ENCODE measurements around the gene RIMS3. TPM values are rescaled to one million over a fixed set of nuclear protein-coding genes. Genes with fewer than 3 reads are reported as not detected.
"Not testable (repeated sequence)": the region's sequence is repeated elsewhere in the genome, so short reads cannot be mapped to it uniquely, and the experiment has no call there.

The RIMS3 gene
- total RNA-seq, 6 donors from 2014 or later = 2.7 to 9.9 (median 3.5) TPM

DNA sequence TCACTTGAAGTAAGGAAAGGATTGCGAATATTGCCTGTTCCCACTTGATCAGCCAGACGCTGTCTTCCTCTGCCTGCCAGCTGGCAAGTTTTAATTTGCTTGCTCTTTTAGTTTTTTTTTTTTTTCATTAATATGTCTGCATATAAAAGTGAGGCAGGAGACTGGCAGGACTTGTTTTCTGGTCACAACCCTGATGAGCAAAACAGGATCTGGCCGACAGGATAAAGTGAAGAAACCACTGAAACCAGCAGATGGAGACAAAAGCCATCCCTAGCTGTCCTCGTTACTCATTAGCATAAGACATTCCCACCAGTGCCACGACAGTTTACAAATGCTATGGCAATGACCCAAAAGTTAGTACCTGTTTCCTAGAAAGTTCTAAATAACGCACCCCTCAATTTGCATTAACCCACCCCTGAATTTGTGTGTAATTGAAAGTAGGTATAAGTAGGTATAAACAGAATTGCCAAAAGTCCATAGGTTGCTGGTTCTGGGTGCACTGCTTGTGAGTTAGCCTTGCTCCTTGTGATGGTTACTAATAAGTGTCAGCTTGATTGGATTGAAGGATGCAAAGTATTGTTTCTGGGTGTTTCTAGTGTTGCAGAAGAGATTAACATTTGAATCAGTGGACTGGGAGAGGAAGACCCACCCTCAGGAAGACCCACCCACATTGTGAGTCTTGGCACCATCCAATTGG is 73.2 kb downstream of the RIMS3 start:
- Histone ChIP-seq H3K27ac (no peak overlapping the region), H3K4me3 (no peak overlapping the region), H3K36me3 (no peaks in the 10 kb centered on the region), H3K9me3 (no peaks in the 10 kb centered on the region), H3K4me1 (no peaks in the 10 kb centered on the region), H3K27me3 (no peaks in the 10 kb centered on the region)
- ATAC-seq (ENCODE audit: low FRiP score in 2 of 2) (peak in 1 of 2 donors; percentile 53), DNase-seq (peak in 1 of 2 donors; percentile 21)
- WGBS, 2 donors = 41 to 43% methylated on average over 6 of the region's 6 CpGs
- TF ChIP-seq CTCF (IDR thresholded peaks at IDR 0.05) (peak in 2 of 6 experiments; percentile 21 to 24), POLR2A (IDR thresholded peaks at IDR 0.05) (no peak)

DNA sequence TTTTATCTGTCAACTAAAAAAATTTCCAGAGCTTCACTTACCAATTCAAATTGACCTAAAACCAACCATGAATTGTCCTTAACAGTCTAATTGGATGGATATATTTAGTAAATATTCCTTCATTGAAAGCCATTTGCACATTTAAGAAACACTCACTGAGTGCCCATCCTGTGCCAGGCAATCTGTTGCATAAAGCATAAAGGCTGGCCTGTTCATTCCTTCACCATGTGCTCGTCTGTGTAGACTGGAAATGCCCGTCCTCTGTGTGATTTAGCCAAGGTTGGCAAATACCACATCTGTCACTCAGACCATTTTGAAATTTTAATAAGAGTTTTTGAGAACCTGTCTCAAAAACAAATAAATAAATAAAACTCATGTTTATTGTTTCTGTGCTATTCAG is 76.9 kb downstream of the RIMS3 start:
- H3K4me3 ChIP-seq = no peak overlapping the region
- DNase-seq = no peak
- ATAC-seq (ENCODE audit: low FRiP score in 2 of 2) = no peak
- H3K27ac ChIP-seq = no peak overlapping the region
- no peaks in the 10 kb centered on the region for H3K9me3 ChIP-seq
- no peaks in the 10 kb centered on the region for H3K27me3 ChIP-seq
- no peaks in the 10 kb centered on the region for H3K4me1 ChIP-seq
- WGBS, 2 donors = 72 to 87% methylated on average over 2 of the region's 2 CpGs
- no peaks in the 10 kb centered on the region for H3K36me3 ChIP-seq
- TF ChIP-seq POLR2A (IDR thresholded peaks at IDR 0.05) = no peak
- no peak for TF ChIP-seq POLR2AphosphoS5 (IDR thresholded peaks at IDR 0.05)

DNA sequence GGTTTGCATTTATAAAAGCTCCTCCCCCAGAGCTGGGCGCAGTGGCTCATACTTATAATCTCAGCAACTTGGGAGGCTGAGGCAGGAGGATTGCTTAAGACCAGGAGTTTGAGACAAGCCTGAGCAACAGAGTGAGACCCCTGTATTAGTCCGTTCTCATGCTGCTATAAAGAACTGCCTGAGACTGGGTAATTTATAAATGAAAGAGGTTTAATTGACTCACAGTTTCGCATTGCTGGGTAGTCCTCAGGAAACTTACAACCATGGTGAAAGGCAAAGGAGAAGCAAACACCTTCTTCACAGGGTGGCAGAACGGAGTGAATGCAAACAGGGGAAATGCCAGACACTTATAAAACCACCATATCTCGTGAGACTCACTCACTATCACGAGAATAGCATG is 81.5 kb downstream of the RIMS3 start:
- no peak for DNase-seq
- Histone ChIP-seq H3K27me3 (no peaks in the 10 kb centered on the region), H3K36me3 (no peaks in the 10 kb centered on the region), H3K27ac (no peak overlapping the region), H3K9me3 (no peaks in the 10 kb centered on the region), H3K4me3 (no peak overlapping the region), H3K4me1 (no peaks in the 10 kb centered on the region)
- WGBS, 2 donors = 71 to 81% methylated on average over 6 of the region's 6 CpGs
- TF ChIP-seq POLR2A (IDR thresholded peaks at IDR 0.05) = no peak
- no peak for TF ChIP-seq EP300 (IDR thresholded peaks at IDR 0.05)
- no peak for TF ChIP-seq POLR2AphosphoS5 (IDR thresholded peaks at IDR 0.05)
- TF ChIP-seq CTCF (IDR thresholded peaks at IDR 0.05) = no peak
- no peak for ATAC-seq (ENCODE audit: low FRiP score in 2 of 2)

DNA sequence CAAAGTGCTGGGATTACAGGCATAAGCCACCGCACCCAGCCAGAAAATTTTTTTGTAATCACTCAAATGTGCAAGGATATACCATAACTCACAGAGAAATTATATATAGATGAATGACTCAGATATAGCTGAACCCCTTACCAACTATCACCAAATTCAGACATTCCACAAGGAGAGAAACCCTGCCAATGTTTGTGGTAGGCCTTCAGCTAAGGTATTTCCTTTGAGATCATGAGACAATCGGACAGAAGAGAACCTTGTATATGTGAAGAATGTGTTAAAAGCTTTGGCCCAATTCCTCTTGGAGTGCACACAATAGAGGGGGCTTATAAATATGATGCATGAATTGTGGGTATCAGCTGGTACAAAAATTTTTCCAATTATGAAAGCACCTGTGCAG is 83.4 kb downstream of the RIMS3 start:
- Histone ChIP-seq H3K36me3 (no peaks in the 10 kb centered on the region), H3K27me3 (no peaks in the 10 kb centered on the region), H3K4me3 (no peak overlapping the region), H3K9me3 (no peaks in the 10 kb centered on the region), H3K27ac (no peak overlapping the region), H3K4me1 (no peaks in the 10 kb centered on the region)
- TF ChIP-seq POLR2AphosphoS5 (IDR thresholded peaks at IDR 0.05) (no peak), CTCF (IDR thresholded peaks at IDR 0.05) (no peak), EP300 (IDR thresholded peaks at IDR 0.05) (no peak), POLR2A (IDR thresholded peaks at IDR 0.05) (no peak)
- 88 to 90% methylated on average over 2 of the region's 2 CpGs for WGBS, 2 donors
- ATAC-seq (ENCODE audit: low FRiP score in 2 of 2) (no peak), DNase-seq (no peak)

GRCh38 chr1:40575336-40575735 is 90.1 kb downstream of the RIMS3 start:
- Histone ChIP-seq H3K4me1 (peaks cover 0 to 3% (median 0%) of the 10 kb centered on the region in 4 donors), H3K27ac (no peak overlapping the region), H3K36me3 (no peaks in the 10 kb centered on the region), H3K4me3 (no peak overlapping the region), H3K9me3 (no peaks in the 10 kb centered on the region), H3K27me3 (no peaks in the 10 kb centered on the region)
- no peak for DNase-seq
- TF ChIP-seq POLR2A (IDR thresholded peaks at IDR 0.05) (no peak), POLR2AphosphoS5 (IDR thresholded peaks at IDR 0.05) (no peak), EP300 (IDR thresholded peaks at IDR 0.05) (no peak), CTCF (IDR thresholded peaks at IDR 0.05) (no peak)
- no peak for ATAC-seq (ENCODE audit: low FRiP score in 2 of 2)

DNA sequence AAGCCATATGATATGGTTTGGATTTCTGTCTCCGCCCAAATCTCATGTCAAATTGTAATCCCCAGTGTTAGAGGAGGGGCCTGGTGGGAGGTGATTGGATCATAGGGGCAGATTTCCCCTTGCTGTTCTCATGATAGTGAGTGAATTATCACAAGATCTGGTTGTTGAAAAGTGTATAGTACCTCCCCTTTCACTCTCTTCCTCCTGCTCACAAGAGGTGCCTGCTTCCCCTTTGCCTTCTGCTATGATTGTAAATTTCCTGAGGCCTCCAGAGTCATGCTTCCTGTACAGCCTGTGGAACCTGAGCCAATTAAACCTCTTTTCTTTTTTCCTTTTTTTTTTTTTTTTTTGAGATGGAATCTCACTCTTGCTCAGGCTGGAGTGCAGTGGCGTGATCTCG is 90.7 kb downstream of the RIMS3 start:
- not testable (repeated sequence) for H3K27ac ChIP-seq, H3K4me3 ChIP-seq, H3K9me3 ChIP-seq, H3K27me3 ChIP-seq, H3K36me3 ChIP-seq, DNase-seq, H3K4me1 ChIP-seq
- peak in 1 of 2 donors; percentile 39 for ATAC-seq (ENCODE audit: low FRiP score in 2 of 2)
- 30 to 59% methylated on average over 3 of the region's 3 CpGs for WGBS, 2 donors
